HG03469 (cell line): ENCODE measurements around the gene SLC27A5.
"Not testable (repeated sequence)": the region's sequence is repeated elsewhere in the genome, so short reads cannot be mapped to it uniquely, and the experiment has no call there.

Source experiments
- ATAC-seq: cut with Tn5 transposase; IDR thresholded peaks from one replicate; pipeline ENCODE4 v1.9.1; 2021; ENCODE audit warnings: mild to moderate bottlenecking, moderate library complexity, moderate number of reproducible peaks; ENCODE audit not compliant: unreplicated experiment

The SLC27A5 gene

GRCh38 chr19:58550362-58551122, 38.8 kb upstream of the SLC27A5 start:
- ATAC-seq, result no peak

GRCh38 chr19:58549664-58550361, 38.0 kb upstream of the SLC27A5 start:
- ATAC-seq, result no peak

GRCh38 chr19:58548859-58549663, 37.3 kb upstream of the SLC27A5 start:
- no peak for ATAC-seq

DNA sequence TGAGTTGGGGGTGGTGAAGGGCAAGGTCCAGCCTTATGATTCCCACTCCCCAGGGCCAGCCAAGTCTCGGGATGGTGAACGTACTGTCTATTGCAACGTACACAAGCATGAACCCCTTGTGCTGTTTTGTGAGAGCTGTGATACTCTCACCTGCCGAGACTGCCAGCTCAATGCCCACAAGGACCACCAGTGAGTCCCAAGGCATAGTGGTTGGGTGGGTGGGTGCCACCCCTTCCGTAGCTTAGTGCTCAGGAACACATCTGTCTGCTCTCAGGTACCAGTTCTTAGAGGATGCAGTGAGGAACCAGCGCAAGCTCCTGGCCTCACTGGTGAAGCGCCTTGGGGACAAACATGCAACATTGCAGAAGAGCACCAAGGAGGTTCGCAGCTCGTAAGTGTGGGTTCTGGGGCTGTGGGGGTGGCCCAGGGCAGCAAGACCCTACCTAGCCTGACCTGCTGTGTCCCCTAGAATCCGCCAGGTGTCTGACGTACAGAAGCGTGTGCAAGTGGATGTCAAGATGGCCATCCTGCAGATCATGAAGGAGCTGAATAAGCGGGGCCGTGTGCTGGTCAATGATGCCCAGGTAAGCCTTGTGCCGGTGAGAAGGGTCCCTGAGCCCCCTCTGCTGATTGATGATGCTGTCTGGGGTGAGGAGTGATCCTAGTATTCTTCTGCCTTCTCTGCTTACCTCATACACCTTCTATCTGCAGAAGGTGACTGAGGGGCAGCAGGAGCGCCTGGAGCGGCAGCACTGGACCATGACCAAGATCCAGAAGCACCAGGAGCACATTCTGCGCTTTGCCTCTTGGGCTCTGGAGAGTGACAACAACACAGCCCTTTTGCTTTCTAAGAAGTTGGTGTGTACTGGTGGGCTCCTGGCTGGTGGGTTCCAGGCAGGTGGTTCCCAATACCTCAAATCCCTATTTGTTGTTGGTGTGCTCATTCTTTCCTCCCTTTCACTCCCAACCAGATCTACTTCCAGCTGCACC, 35.8 kb upstream of the SLC27A5 start:
- ATAC-seq, result no peak

GRCh38 chr19:58546019-58546530, 34.3 kb upstream of the SLC27A5 start:
- no peak for ATAC-seq

GRCh38 chr19:58545286-58546018, 33.7 kb upstream of the SLC27A5 start:
- ATAC-seq, result no peak

- peak; percentile 26 for ATAC-seq
Measured at GRCh38 chr19:58544591-58545285, 32.9 kb upstream of the SLC27A5 start.

DNA sequence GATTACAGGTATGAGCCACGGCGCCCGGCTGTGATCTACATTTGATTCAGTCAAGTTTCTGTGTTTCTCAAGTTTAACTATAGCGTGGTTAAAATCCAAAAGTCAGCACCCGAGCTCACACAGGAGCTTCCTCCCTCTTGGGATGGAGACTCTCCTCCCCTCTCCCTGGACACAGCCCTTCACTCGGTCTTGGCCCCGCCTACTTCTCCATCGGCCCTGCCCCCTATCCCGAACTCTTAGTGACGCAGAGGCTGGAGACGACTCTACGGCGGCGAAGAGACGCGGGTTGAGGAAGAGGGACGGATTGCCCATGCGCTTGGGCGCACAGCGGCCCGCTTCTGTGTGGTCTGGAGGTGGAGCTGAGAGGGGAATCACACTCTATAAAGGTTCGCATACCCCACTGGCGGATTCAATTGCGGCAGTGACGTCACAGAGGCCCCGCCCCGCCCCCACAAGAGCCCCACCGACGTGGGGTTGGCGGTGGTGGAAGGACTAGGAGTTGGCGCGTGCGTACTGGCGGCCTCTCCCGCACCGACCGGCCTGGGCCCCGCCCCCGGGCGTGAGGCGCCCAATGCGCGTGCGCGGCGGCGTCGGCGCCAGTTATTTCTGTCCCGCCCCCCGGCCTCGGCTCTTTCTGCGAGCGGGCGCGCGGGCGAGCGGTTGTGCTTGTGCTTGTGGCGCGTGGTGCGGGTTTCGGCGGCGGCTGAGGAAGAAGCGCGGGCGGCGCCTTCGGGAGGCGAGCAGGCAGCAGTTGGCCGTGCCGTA, 32.2 kb upstream of the SLC27A5 start, which contains the start of gene TRIM28:
Gene TRIM28, plus strand, starts transcription at position 239 of the 765 bp plus-strand sequence. CDS start 694 bp downstream, outside the sequence.
- ATAC-seq, result peak; percentile 61

GRCh38 chr19:58542641-58543372, 31.0 kb upstream of the SLC27A5 start:
- ATAC-seq, result not testable (repeated sequence)

- not testable (repeated sequence) for ATAC-seq
Measured at GRCh38 chr19:58539169-58539559, 27.4 kb upstream of the SLC27A5 start.

- ATAC-seq, result no peak
Measured at GRCh38 chr19:58538257-58539168, 26.7 kb upstream of the SLC27A5 start.

DNA sequence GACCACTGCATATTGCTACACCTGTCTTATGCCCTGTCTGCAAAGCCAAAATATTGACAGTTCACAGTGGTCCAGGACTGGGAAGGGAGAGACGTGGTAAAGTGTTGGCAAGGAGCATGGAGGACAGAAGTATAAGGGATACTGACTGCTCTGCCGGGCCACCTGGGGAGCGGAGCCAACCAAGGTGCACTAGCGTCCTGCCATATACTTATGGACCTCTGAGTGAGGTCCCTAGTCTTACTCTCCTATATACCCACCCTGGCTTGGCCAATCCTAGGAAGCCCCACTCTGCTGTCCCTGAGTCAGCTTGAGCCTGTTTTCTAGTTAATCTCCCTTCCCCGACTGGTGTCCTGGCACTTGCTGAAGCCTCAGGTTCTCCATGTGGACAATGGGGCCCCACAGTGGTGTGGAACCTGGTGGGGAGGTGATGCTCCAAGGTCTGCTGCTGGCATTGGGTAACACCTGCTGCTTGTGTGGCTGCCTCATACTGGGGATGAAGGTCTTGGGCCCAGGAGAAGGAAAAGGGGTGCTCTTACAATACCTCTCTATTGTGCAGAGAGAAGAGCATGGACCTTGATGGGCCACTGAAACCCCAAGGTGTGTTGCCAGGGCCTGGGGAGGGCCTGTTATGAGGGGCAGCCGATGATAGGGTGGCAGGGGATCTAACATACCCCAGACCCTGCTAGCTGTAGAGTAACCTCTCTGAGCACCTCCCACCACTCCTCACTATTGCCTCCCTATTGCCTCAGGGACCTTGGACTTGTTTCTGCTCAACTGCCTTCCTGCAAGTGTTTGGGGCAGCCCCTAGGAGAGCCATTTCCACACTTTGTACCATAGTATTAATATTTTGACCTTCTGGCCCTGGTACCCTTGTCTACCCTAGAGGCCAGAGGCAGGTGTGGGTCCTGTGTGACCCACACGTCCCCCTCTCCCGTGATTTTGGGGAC, 25.3 kb upstream of the SLC27A5 start:
- no peak for ATAC-seq

DNA sequence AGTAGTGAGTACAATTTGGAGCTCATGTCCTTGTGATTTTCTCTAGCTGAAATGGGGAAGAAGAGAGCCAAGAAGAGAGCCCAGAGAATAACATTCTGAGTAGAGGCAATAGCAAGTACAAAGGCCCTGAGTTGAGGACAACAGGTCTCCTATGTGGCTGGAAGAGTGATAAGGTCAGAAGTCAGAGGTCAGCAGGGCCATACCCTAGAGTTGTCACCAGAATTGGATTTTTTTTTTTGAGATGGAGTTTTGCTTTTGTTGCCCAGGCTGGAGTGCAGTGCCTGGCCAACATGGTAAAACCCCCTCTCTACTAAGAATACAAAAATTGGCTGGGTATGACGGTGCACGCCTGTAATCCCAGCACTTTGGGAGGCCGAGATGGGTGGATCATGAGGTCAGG, 24.1 kb upstream of the SLC27A5 start:
- ATAC-seq, result no peak

DNA sequence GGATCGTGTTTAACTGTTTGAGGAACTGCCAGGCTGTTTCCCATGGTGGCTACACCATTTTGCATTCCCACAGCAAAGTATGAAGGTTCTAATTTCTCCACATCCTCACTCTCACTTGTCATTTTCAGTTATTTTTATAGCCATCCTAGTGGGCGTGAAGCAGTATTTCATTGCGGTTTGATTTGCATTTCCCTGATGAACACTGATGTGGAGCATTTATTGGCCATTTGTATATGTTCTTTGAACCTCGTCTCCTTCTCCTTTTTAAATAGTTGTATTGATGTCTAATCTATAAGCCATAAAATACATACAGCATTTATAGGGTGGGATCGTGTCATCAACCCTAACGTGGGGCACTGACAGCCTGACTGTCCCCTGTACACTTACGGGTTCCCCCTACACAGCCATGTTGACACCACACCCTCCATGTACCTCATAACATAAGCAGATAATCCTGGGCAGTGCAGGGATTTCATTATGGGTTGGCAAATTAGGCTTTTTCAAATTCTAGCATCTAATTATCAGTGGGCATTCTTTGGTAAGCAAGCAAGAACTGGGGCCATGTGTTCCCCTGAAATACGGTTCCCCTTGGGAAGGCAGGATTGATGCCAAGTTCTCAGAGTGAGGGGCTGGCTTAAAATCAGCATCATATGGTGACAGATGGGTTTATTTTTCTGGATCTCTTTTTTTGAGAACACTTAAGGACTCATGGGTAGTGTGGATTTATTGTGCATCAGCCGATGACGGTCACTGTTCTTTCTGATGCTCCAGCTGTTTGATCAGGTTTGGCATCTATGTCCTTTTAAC, 19.4 kb upstream of the SLC27A5 start:
- no peak for ATAC-seq
